Measurements from ENCODE around the gene ARMC2. TPM values are rescaled to one million over a fixed set of nuclear protein-coding genes. Genes with fewer than 3 reads are reported as not detected.

The ARMC2 gene
- total and polyA plus RNA-seq, 2 of the 4 experiments (the other 2 are of a cell fraction), result 0.72 to 3.9 TPM

DNA sequence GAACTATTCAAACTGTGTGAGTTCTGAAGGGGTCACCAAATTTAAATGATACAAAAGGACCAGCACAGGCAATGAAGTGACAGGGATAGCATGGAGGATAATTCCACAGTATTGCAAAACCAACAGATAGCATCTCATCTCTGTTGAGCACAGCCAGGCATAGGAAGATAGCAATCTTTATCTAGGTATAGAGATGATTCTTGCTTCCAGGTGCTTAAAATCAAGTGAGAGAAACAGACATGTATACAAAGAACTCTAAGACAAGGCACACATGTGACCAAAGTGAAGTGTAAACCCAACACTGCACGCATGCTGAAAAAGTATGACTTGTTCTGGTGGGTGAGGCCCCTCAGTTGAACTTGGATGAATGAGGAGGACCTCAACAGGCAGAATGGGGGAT is 48.4 kb upstream of the ARMC2 start:
- H4K5ac ChIP-seq (ENCODE audit: low read depth, low read length), result no peak overlapping the region
- DNase-seq (no peak), ATAC-seq (ENCODE audit: low read depth) (no peak)
- CTCF ChIA-PET, result no interaction called here
- POLR2A ChIA-PET (ENCODE audit: unreplicated experiment), result no interaction called here
- no peak overlapping the region for H3K9ac ChIP-seq (ENCODE audit: low read depth, low read length)
- no peaks in the 10 kb centered on the region for H3K79me1 ChIP-seq (ENCODE audit: low read depth in 1 of 2, low read length in 2 of 2)
- no peak overlapping the region for H2AFZ ChIP-seq (replicated peaks; ENCODE audit: low read length, poor library complexity)
- H3K9me3 ChIP-seq (ENCODE audit: control insufficient read depth, insufficient read depth, low read length), result no peaks in the 10 kb centered on the region
- H3K18ac ChIP-seq (ENCODE audit: low read depth, low read length), result no peak overlapping the region
- H3K4me1 ChIP-seq (ENCODE audit: control insufficient read depth, insufficient read depth, low read length), result peaks cover 5% of the 10 kb centered on the region
- 0 out of 2 replicates have a peak, but pooled peaks cover 3% of the 10 kb centered on the region for H3K9me1 ChIP-seq (ENCODE audit: insufficient read depth, low read length)
- no TSS peak for BruUV-seq (replicated peaks)
- H3K56ac ChIP-seq (ENCODE audit: extremely low read depth, insufficient read depth, low read length), result no peak overlapping the region
- no peak overlapping the region for H2BK20ac ChIP-seq (ENCODE audit: low read depth, low read length)
- H3K4me2 ChIP-seq (ENCODE audit: low read depth, low read length), result no peak overlapping the region
- no peak overlapping the region for H2AK5ac ChIP-seq (ENCODE audit: low read depth, low read length)
- whole genome bisulfite sequencing, 2 experiments (ENCODE audit: extremely low coverage in 2 of 2, insufficient read length in 1 of 2), result no CpG with 5 or more reads among the region's 1 CpG
- H4K8ac ChIP-seq (ENCODE audit: low read depth in 2 of 2, low read length in 2 of 2), result no peak overlapping the region
- no peaks in the 10 kb centered on the region for H4K20me1 ChIP-seq (ENCODE audit: insufficient read depth, low read length)
- TF ChIP-seq, protein P1, sequence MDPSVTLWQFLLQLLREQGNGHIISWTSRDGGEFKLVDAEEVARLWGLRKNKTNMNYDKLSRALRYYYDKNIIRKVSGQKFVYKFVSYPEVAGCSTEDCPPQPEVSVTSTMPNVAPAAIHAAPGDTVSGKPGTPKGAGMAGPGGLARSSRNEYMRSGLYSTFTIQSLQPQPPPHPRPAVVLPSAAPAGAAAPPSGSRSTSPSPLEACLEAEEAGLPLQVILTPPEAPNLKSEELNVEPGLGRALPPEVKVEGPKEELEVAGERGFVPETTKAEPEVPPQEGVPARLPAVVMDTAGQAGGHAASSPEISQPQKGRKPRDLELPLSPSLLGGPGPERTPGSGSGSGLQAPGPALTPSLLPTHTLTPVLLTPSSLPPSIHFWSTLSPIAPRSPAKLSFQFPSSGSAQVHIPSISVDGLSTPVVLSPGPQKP (IDR thresholded peaks at IDR 0.05; ENCODE audit: borderline replicate concordance, low read depth, low read length), result no peak
- TF ChIP-seq NFE2L2 (IDR thresholded peaks at IDR 0.05; ENCODE audit: low read depth, low read length), result no peak
- no peak for TF ChIP-seq MAFK (IDR thresholded peaks at IDR 0.05; ENCODE audit: low read depth, low read length)
- TF ChIP-seq MAZ (IDR thresholded peaks at IDR 0.05; ENCODE audit: borderline replicate concordance, low read depth, low read length), result no peak
- no peak for TF ChIP-seq CHD1 (IDR thresholded peaks at IDR 0.05; ENCODE audit: low read depth, low read length)
- no peak for TF ChIP-seq SMC3 (IDR thresholded peaks at IDR 0.05; ENCODE audit: low read depth, low read length)
- TF ChIP-seq RFX5 (IDR thresholded peaks at IDR 0.05; ENCODE audit: low read depth, low read length), result no peak
- TF ChIP-seq, protein P2, sequence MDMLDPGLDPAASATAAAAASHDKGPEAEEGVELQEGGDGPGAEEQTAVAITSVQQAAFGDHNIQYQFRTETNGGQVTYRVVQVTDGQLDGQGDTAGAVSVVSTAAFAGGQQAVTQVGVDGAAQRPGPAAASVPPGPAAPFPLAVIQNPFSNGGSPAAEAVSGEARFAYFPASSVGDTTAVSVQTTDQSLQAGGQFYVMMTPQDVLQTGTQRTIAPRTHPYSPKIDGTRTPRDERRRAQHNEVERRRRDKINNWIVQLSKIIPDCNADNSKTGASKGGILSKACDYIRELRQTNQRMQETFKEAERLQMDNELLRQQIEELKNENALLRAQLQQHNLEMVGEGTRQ (IDR thresholded peaks at IDR 0.05; ENCODE audit: low read depth, low read length), result no peak
- TF ChIP-seq RAD21 (IDR thresholded peaks at IDR 0.05; ENCODE audit: low read length), result no peak
- no peak for TF ChIP-seq RCOR1 (IDR thresholded peaks at IDR 0.05; ENCODE audit: insufficient replicate concordance, low read length)
- TF ChIP-seq, protein P3, sequence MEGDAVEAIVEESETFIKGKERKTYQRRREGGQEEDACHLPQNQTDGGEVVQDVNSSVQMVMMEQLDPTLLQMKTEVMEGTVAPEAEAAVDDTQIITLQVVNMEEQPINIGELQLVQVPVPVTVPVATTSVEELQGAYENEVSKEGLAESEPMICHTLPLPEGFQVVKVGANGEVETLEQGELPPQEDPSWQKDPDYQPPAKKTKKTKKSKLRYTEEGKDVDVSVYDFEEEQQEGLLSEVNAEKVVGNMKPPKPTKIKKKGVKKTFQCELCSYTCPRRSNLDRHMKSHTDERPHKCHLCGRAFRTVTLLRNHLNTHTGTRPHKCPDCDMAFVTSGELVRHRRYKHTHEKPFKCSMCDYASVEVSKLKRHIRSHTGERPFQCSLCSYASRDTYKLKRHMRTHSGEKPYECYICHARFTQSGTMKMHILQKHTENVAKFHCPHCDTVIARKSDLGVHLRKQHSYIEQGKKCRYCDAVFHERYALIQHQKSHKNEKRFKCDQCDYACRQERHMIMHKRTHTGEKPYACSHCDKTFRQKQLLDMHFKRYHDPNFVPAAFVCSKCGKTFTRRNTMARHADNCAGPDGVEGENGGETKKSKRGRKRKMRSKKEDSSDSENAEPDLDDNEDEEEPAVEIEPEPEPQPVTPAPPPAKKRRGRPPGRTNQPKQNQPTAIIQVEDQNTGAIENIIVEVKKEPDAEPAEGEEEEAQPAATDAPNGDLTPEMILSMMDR (conservative IDR thresholded peaks at IDR 0.05; ENCODE audit: low read depth, low read length), result no peak
- no peak for TF ChIP-seq CEBPB (IDR thresholded peaks at IDR 0.05; ENCODE audit: low read depth, low read length)
- H2BK5ac ChIP-seq (ENCODE audit: low read depth, low read length, poor library complexity, severe bottlenecking), result no peak overlapping the region
- no peak overlapping the region for H3K14ac ChIP-seq (replicated peaks; ENCODE audit: low read depth, low read length)
- no peak overlapping the region for H3K4me3 ChIP-seq (ENCODE audit: insufficient read depth, low read depth, low read length)
- no peak overlapping the region for H2BK120ac ChIP-seq (ENCODE audit: low read depth, low read length)
- H2AK9ac ChIP-seq (replicated peaks; ENCODE audit: low read depth, low read length, poor library complexity), result no peak overlapping the region
- intact Hi-C loops (cut with micrococcal nuclease) (no loop called here), dilution Hi-C loops (cut with HindIII; ENCODE audit: low sequenced_read_pairs, unreplicated experiment) (no loop called here), in situ Hi-C loops (cut with MboI; ENCODE audit: low sequenced_read_pairs) (no loop called here)
- no peak overlapping the region for H3K4ac ChIP-seq (ENCODE audit: low read depth, low read length)
- H3K36me3 ChIP-seq (ENCODE audit: control insufficient read depth, insufficient read depth, low read length), result no peaks in the 10 kb centered on the region
- no peak overlapping the region for H3K27ac ChIP-seq (ENCODE audit: insufficient read depth, low read length)
- H4K91ac ChIP-seq (ENCODE audit: insufficient read depth, low read depth, low read length), result no peak overlapping the region
- no peak overlapping the region for H2BK15ac ChIP-seq (ENCODE audit: low read depth, low read length)
- H3K27me3 ChIP-seq (ENCODE audit: control insufficient read depth, insufficient read depth, low read length), result peaks cover 2% of the 10 kb centered on the region
- no peak overlapping the region for H3K23ac ChIP-seq (ENCODE audit: low read depth, low read length)
